IMR-90 (cell line): ENCODE data around the gene NOD1. TPM values are rescaled to one million over a fixed set of nuclear protein-coding genes. Genes with fewer than 3 reads are reported as not detected.
"Not testable (repeated sequence)": the region's sequence is repeated elsewhere in the genome, so short reads cannot be mapped to it uniquely, and the experiment has no call there.

ENCODE experiments used
- ATAC-seq: fragments of 200-7000 bp; cut with Tn5 transposase; 2 replicates; pipeline ENCODE4 v1.9.1; 2020; ENCODE audit warnings: low read depth, mild to moderate bottlenecking, moderate library complexity
- BruUV-seq: library from RNA; stranded (reverse); fragments of 400-500 nt; replicated peaks from 2 replicates; lab custom pipeline; 2021; lab: Mats Ljungman, UMichigan
- CTCF ChIA-PET: fragments of 300-600 bp; formaldehyde crosslinking; extraction: SDS; loops from one replicate; lab custom pipeline; 2021; ENCODE audit warnings: antibody characterized with exemption; lab: Yijun Ruan, JAX
- POLR2A ChIA-PET: fragments of 300-600 bp; sonication (Branson Sonifier 250); formaldehyde crosslinking; loops from one replicate; lab custom pipeline; 2022; ENCODE audit warnings: antibody characterized with exemption; ENCODE audit not compliant: unreplicated experiment; lab: Charles Lee
- DNase-seq: peaks from one replicate; pipeline ENCODE4 v3.0.0; 2013
- H2AFZ ChIP-seq: replicated peaks from 2 replicates; pipeline ENCODE3; 2013; ENCODE audit warnings: low read length, mild to moderate bottlenecking; ENCODE audit not compliant: poor library complexity
- H2AK5ac ChIP-seq: 2 replicates; pipeline ENCODE4 v1.6.1; 2013; ENCODE audit warnings: low read depth, low read length, inconsistent platforms
- H2AK9ac ChIP-seq: replicated peaks from 2 replicates; pipeline ENCODE3; 2013; ENCODE audit warnings: mild to moderate bottlenecking, low read depth, low read length, moderate library complexity; ENCODE audit not compliant: poor library complexity
- H2BK120ac ChIP-seq: 2 replicates; pipeline ENCODE4 v1.6.1; 2013; ENCODE audit warnings: low read depth, low read length, inconsistent platforms
- H2BK15ac ChIP-seq: 3 replicates; pipeline ENCODE4 v1.6.1; 2013; ENCODE audit warnings: low read depth, low read length, inconsistent platforms
- H2BK20ac ChIP-seq: 2 replicates; pipeline ENCODE4 v1.6.1; 2013; ENCODE audit warnings: low read depth, mild to moderate bottlenecking, inconsistent platforms, low read length, moderate library complexity
- H2BK5ac ChIP-seq: 2 replicates; pipeline ENCODE4 v1.6.1; 2013; ENCODE audit warnings: mild to moderate bottlenecking, low read depth, low read length, inconsistent platforms; ENCODE audit not compliant: poor library complexity, severe bottlenecking
- H3K14ac ChIP-seq: replicated peaks from 2 replicates; pipeline ENCODE4 v1.6.1; 2013; ENCODE audit warnings: low read depth, low read length, inconsistent platforms
- H3K18ac ChIP-seq: 2 replicates; pipeline ENCODE4 v1.6.1; 2013; ENCODE audit warnings: low read depth, low read length, control low read depth
- H3K23ac ChIP-seq: 2 replicates; pipeline ENCODE4 v1.6.1; 2013; ENCODE audit warnings: low read depth, low read length, inconsistent platforms
- H3K27ac ChIP-seq: 2 replicates; pipeline ENCODE4 v1.5.1; 2013; ENCODE audit warnings: mild to moderate bottlenecking, control low read depth, low read length; ENCODE audit not compliant: insufficient read depth
- H3K27me3 ChIP-seq: 2 replicates; pipeline ENCODE4 v1.6.1; 2013; ENCODE audit warnings: low read length; ENCODE audit not compliant: control insufficient read depth, insufficient read depth
- H3K36me3 ChIP-seq: 2 replicates; pipeline ENCODE4 v1.6.1; 2013; ENCODE audit warnings: low read length, mixed read lengths; ENCODE audit not compliant: control insufficient read depth, insufficient read depth
- H3K4ac ChIP-seq: 2 replicates; pipeline ENCODE4 v1.6.1; 2013; ENCODE audit warnings: low read depth, low read length, inconsistent platforms
- H3K4me1 ChIP-seq: 2 replicates; pipeline ENCODE4 v1.6.1; 2013; ENCODE audit warnings: low read length, mixed read lengths; ENCODE audit not compliant: control insufficient read depth, insufficient read depth
- H3K4me2 ChIP-seq: 2 replicates; pipeline ENCODE4 v1.6.1; 2013; ENCODE audit warnings: low read depth, mild to moderate bottlenecking, control low read depth, low read length, moderate library complexity
- H3K4me3 ChIP-seq: 2 replicates; pipeline ENCODE4 v1.5.1; 2013; ENCODE audit warnings: low read depth, mild to moderate bottlenecking, control low read depth, low read length, moderate library complexity; ENCODE audit not compliant: insufficient read depth
- H3K56ac ChIP-seq: 2 replicates; pipeline ENCODE4 v1.6.1; 2013; ENCODE audit warnings: low read length, inconsistent platforms; ENCODE audit not compliant: insufficient read depth; ENCODE audit errors: extremely low read depth
- H3K79me1 ChIP-seq, 2 experiments: 2 replicates each; pipeline ENCODE4 v1.6.1; 2013; ENCODE audit warnings: low read length in 2 of 2, inconsistent platforms in 1 of 2, low read depth in 1 of 2
- H3K9ac ChIP-seq: 2 replicates; pipeline ENCODE4 v1.6.1; 2013; ENCODE audit warnings: low read depth, low read length, control low read depth
- H3K9me1 ChIP-seq: 2 replicates; pipeline ENCODE4 v1.6.1; 2013; ENCODE audit warnings: low read length, inconsistent platforms; ENCODE audit not compliant: insufficient read depth
- H3K9me3 ChIP-seq: 2 replicates; pipeline ENCODE4 v1.6.1; 2013; ENCODE audit warnings: low read length; ENCODE audit not compliant: control insufficient read depth, insufficient read depth
- H4K20me1 ChIP-seq: 2 replicates; pipeline ENCODE4 v1.6.1; 2013; ENCODE audit warnings: low read length, inconsistent platforms; ENCODE audit not compliant: insufficient read depth
- H4K5ac ChIP-seq: 2 replicates; pipeline ENCODE4 v1.6.1; 2013; ENCODE audit warnings: mild to moderate bottlenecking, low read depth, low read length, control low read depth
- H4K8ac ChIP-seq, 2 experiments: 2 replicates each; pipeline ENCODE4 v1.6.1; 2013; ENCODE audit warnings: low read depth in 2 of 2, low read length in 2 of 2, control low read depth in 1 of 2, inconsistent platforms in 1 of 2
- H4K91ac ChIP-seq: 2 replicates; pipeline ENCODE4 v1.6.1; 2013; ENCODE audit warnings: low read depth, low read length, inconsistent platforms; ENCODE audit not compliant: insufficient read depth
- WGBS, 2 experiments: methylation state at CpG; one replicate each; pipeline versions ENCODE4 v1.1.5 to v1.1.7; 2013; ENCODE audit warnings: missing lambda C conversion rate in 2 of 2; ENCODE audit not compliant: insufficient read length in 1 of 2; ENCODE audit errors: extremely low coverage in 2 of 2; 5-methylcytosine and 5-hydroxymethylcytosine counted together
- dilution Hi-C: fragments of 300-500 bp; cut with HindIII; formaldehyde crosslinking; loops from one replicate; pipeline ENCODE4 v1.14.3; 2018; ENCODE audit warnings: low sequenced_read_pairs; ENCODE audit not compliant: unreplicated experiment
- in situ Hi-C: fragments of 300-500 bp; cut with MboI; formaldehyde crosslinking; loops from 3 replicates; pipeline ENCODE4 v1.14.3; 2019; ENCODE audit warnings: low sequenced_read_pairs, inconsistent platforms, mixed read lengths
- intact Hi-C: fragments of 100-400 bp; cut with micrococcal nuclease; formaldehyde crosslinking; loops from 2 replicates; pipeline ENCODE4 v1.10.0; 2022
- polyA plus RNA-seq, 3 experiments: library from polyadenylated mRNA; depleted of rRNA; stranded (reverse); fragments of >200 nt; gene quantifications; 2 replicates each; pipeline ENCODE4 v1.2.3, GENCODE V29; 2012; ENCODE audit warnings: low replicate concordance in 1 of 3
- total RNA-seq: library from RNA; depleted of rRNA; stranded (reverse); fragments of >200 nt; gene quantifications from 2 replicates; pipeline ENCODE4 v1.2.3, GENCODE V29; 2012

NOD1 gene
- total and polyA plus RNA-seq, 2 of the 4 experiments (the other 2 are of a cell fraction) = 1.8 to 3.0 TPM

- H3K56ac ChIP-seq, BruUV-seq, H3K14ac ChIP-seq, H4K20me1 ChIP-seq, H3K4ac ChIP-seq, H2BK120ac ChIP-seq, POLR2A ChIA-PET, H3K18ac ChIP-seq, H3K79me1 ChIP-seq, DNase-seq, H3K27ac ChIP-seq, H2BK20ac ChIP-seq, H2AK5ac ChIP-seq, dilution Hi-C loops, H3K9ac ChIP-seq, H3K23ac ChIP-seq, H4K91ac ChIP-seq, H3K36me3 ChIP-seq, H4K8ac ChIP-seq, H4K5ac ChIP-seq, H3K9me1 ChIP-seq, H3K4me2 ChIP-seq, ATAC-seq, H2BK15ac ChIP-seq, CTCF ChIA-PET, H3K27me3 ChIP-seq, H3K9me3 ChIP-seq, in situ Hi-C loops, H3K4me1 ChIP-seq, H3K4me3 ChIP-seq, H2BK5ac ChIP-seq, H2AK9ac ChIP-seq, H2AFZ ChIP-seq: not testable (repeated sequence)
- intact Hi-C loops = loop anchor here (10.0 kb wide), 1 partner anchor 235 kb away; no protein-coding TSS in a partner anchor
- 20% methylated on average over 1 of the region's 9 CpGs; no CpG with 5 or more reads in 1 of the 2 experiments for whole genome bisulfite sequencing, 2 experiments
Observed at GRCh38 chr7:30509171-30509857, 30.7 kb upstream of the NOD1 start.

- BruUV-seq, H4K20me1 ChIP-seq, H3K18ac ChIP-seq, dilution Hi-C loops, H3K56ac ChIP-seq, H3K4me3 ChIP-seq, DNase-seq, H2BK15ac ChIP-seq, H3K4me2 ChIP-seq, H3K9ac ChIP-seq, H3K9me3 ChIP-seq, H2BK5ac ChIP-seq, H4K91ac ChIP-seq, POLR2A ChIA-PET, H2AK9ac ChIP-seq, H3K4me1 ChIP-seq, H3K36me3 ChIP-seq, in situ Hi-C loops, H3K14ac ChIP-seq, H2AFZ ChIP-seq, H3K27ac ChIP-seq, H3K4ac ChIP-seq, H4K5ac ChIP-seq, H3K27me3 ChIP-seq, H2BK20ac ChIP-seq, H2BK120ac ChIP-seq, H3K9me1 ChIP-seq, ATAC-seq, H3K23ac ChIP-seq, H4K8ac ChIP-seq, H2AK5ac ChIP-seq: not testable (repeated sequence)
- WGBS, 2 experiments = 80% methylated on average over 4 of the region's 9 CpGs; no CpG with 5 or more reads in 1 of the 2 experiments
- intact Hi-C loops = loop anchor here (10.0 kb wide), 1 partner anchor 233 kb away; no protein-coding TSS in a partner anchor
- CTCF ChIA-PET = interaction anchor here (0.8 to 1.6 kb wide), 2 partner anchors 38 to 40 kb away, joined by 3 to 4 read pairs; no protein-coding TSS in a partner anchor
- H3K79me1 ChIP-seq = peaks cover 13 to 22% of the 10 kb centered on the region in 2 experiments
Observed at GRCh38 chr7:30507346-30507900, 28.8 kb upstream of the NOD1 start.
